DMS53 treated with DMSO at 0.1 percent for 48 hours (cell line): Measurements from ENCODE around the gene BEX5.
"Not testable (repeated sequence)": the region's sequence is repeated elsewhere in the genome, so short reads cannot be mapped to it uniquely, and the experiment has no call there.

Source experiments
- DNase-seq: peaks from one replicate; lab custom pipeline; 2025; ENCODE audit not compliant: unreplicated experiment; lab: John Stamatoyannopoulos, UW

The BEX5 gene

DNA sequence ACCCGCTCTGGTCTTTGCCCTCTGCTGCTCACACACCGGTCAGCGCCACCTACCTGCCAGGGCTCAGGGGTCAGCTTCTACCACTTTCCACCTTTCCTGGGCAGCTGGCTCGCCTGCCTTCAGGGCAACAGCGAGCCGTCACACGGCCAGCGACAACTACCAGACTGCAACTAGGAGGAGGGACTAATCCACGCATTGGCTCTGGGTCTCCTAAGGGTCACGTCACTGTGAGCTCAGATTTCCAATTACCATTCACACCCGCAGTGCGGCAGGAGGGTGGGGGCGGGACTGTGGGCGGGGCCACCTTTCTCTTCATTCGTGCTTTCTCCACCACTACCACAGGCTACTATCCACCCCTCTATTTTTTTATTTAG, at the start of gene BEX5:
Gene BEX5 (minus strand): TSS at position 172 of the 374 bp plus-strand sequence. CDS start 1,712 bp downstream, outside the sequence.
- peak; percentile 60 for DNase-seq

GRCh38 chrX:102185967-102186720, 30.4 kb upstream of the BEX5 start:
- no peak for DNase-seq

DNA sequence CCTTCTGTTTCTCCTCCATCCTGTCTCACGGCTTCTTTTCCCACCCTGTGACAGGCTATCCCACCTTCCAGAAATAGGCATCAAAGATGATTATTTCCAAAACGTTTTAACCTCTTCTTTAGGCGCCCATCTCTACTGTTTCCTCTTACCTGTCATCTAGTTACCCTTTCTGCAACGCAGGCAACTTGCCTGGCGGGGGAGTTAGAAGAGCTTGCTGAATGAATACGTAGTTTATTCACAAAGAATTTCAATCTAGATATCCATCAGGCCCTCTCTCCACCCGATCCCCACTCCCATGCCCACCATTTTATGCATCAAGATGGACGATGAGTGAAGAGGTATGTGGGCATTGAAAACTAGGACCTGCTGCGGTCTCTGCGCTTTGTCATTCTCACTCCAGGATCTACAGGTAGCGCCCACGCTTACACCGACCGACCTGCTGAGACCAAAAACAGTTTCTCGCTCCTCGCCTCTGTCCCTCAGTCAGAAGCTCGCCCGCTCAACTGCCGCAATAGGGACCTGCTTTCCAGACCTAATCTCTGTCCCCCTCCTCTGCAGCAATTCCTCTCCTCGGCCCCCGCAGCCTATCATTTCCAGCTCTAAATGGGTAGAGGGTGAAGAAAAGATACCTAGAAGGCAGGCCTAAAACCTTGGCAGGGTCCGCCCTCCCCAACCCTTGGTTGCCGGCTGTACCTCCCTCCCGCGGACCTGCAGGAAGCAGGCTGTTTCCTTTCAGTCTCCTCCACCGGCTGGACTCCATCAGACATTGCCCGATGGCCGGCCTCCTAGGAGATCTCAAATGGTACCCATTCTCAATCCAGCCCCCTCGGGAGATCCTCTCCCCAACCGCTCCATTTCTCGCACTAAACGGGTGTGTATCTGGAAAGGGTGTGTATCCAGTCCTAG, 624 bp downstream of the BEX5 start:
- peak; percentile 13 for DNase-seq

DNA sequence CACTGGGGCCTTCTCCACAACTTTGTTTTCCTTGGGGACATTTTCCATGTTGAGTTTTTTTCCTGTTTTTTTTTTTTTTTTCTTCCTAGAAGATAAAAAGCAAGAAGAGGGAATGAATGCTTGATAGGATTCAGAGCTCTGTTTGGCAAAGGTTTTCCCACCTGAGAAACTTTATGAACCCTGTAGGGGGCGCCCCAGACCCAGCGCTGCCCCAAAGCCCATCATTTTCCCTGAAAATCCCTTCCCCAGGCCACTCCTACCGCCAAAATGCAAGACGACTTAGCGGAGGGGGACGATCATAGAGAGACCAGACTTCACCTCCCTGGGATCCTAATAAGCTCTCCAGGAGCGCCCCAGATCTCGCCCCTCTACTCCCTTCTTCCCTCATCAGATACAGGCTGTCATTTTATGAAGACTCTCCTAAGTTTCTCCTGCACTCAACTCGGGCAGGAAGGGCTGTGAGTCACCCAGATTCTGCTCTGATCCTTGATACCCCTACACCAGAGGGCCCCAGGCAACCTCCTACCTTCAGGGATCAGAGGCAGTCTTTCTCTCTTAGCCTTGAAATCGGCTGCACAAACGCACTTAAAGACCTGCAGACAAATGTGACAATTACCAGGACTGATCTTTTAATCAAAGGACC, 1.4 kb downstream of the BEX5 start:
- DNase-seq = peak; percentile 8

DNA sequence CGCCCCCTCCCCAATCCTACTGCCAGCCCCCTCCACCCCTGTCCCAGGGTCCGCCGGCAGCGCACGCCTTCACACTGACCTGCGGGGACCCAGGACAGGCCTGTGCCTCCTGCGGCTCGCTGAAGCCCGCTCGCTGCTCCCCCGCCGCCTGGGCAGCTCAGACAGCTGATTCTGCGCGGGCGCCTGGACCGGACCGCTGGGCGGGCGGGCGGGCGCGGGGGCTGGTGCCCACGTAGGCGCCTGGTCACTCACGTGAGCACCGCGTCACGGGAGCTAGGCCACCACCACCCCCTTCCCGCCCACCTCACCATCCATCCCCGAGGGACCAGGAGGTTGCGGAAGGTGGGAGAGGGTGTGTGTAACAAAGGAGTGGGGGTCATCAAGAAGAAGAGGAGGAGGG, 13.5 kb downstream of the BEX5 start, which contains the start of gene TCEAL6:
Gene TCEAL6 (minus strand): TSS at position 208 of the 400 bp plus-strand sequence.
- not testable (repeated sequence) for DNase-seq

GRCh38 chrX:102141631-102142030, 14.1 kb downstream of the BEX5 start:
- not testable (repeated sequence) for DNase-seq

- not testable (repeated sequence) for DNase-seq
Observed at GRCh38 chrX:102140876-102141275, 14.9 kb downstream of the BEX5 start.

- DNase-seq = no peak
Observed at GRCh38 chrX:102138064-102138463, 17.7 kb downstream of the BEX5 start.

- DNase-seq = no peak
Observed at GRCh38 chrX:102129473-102129872, 26.3 kb downstream of the BEX5 start.

DNA sequence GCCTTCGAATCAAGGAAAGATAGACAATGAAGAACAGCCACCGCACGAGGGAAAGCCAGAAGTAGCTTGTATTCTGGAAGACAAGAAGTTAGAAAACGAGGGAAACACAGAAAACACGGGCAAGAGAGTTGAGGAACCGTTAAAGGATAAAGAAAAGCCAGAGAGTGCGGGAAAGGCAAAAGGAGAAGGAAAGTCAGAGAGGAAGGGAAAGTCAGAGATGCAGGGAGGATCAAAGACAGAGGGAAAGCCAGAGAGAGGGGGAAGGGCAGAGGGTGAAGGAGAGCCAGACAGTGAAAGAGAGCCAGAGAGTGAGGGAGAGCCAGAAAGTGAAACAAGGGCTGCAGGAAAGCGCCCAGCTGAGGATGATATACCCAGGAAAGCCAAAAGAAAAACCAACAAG, 28.9 kb downstream of the BEX5 start:
- no peak for DNase-seq

DNA sequence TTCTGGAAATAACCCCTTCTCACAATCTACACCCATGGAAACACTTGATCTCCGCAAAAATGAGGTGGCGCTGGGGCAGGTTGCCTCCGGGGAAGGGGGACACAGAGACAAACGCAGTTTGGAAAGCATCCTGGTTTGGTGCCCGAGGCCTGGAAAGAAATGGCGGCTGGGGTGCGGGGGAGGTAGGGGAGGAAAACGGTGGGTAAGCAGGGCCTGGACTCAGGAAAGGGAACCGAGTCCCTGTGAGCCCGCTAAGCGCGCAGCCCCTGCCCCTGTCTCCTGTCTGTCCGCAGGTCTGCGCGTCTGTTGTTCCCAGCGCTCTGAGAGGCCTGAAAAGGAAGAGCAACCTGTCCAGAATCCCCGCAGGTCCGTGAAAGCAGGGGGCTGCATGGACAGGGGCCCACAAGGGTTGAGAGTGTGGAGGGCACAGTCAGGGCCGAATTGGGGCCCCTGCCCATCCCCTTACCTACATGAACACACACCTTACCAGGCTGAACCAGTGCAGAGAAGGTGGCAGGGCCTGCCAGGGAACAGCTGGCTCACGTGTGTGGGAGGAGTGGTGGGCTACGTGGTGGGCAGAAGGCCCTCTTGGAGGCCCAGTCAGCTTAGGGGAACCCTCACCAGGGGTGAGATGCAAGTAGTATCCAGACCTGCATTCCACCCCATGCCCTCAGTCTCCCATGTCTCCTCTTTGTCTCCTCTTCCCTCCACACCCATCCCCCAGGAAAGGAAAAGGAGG, 29.5 kb downstream of the BEX5 start:
- DNase-seq = not testable (repeated sequence)

DNA sequence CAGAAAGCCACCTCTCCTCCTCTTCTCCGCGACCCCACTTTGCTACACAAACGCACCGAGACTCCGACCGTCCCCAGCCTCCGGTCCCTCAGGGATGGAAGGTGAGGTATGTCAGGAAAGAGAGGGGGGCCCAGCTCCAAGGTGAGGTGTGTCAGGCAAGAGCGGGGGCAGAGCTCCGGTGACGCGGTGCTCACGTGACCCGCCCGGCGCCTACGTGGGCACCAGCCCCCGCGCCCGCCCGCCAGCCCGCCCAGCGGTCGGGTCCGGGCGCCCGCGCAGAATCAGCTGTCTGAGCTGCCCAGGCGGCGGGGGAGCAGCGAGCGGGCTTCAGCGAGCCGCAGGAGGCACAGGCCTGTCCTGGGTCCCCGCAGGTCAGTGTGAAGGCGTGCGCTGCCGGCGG, 30.3 kb downstream of the BEX5 start, which contains the start of gene TCEAL2:
Gene TCEAL2 (plus strand): TSS at position 244 of the 400 bp plus-strand sequence. CDS start 1,152 bp downstream, outside the sequence.
- not testable (repeated sequence) for DNase-seq

DNA sequence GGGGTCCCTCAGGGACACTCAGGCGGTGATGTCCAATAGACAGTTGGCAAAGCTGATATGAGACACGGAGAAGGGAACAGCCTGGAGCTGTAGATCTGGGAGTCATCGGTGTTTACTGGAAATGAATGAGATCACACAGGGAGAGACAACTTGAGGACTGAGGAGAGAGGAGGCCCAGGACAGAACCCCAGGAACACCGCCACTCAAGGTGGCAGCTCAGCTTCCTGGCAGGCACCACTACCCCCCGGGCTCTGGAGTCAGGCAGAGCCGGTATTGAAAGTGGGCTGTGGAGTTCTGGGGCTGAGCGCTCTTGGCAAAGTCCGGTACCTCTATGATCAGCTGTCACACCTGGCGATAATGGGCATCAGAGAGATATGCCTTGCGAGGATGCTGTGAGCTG, 30.8 kb downstream of the BEX5 start:
- not testable (repeated sequence) for DNase-seq

DNA sequence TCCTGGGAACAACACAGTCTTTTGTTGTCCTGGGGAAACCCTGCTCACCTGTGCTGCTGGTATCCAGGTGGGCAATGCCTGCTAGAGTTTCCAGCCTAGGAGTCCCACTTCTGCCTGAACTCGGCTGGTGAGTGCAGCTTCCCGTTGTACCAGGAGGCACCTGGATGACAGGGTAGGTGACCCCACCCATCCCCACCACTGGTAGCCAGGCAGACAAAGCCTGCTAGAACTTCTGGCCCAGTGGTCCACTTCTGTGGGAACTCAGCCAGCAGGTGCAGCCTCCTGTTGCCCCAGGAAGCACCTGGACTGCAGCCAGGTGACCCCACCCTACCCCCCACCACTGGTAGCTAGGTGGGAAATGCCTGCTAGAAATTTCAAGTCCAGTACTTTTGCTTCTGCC, 40.0 kb downstream of the BEX5 start:
- DNase-seq = no peak

DNA sequence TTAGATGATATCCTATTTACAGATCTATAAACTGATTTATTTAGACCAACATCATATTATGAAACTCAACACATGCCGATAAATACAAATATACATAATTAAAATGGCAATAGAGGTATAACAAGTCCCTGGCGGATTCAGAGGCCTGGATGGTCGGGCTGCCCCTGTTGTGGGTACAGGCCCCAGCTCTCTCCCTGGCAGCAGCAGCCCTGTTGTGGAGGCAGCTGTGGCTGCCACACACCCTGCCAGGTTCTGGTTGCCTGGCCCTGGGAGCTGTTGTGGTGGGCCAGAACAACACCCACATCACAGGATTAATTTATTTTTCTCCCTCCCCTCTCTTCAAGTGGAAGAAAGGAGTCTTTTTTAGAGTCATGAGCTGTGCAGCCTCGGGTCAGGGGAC, 42.4 kb downstream of the BEX5 start:
- no peak for DNase-seq
